ENCODE results near the gene CD72. TPM values are rescaled to one million over a fixed set of nuclear protein-coding genes. Genes with fewer than 3 reads are reported as not detected.
"Not testable (repeated sequence)": the region's sequence is repeated elsewhere in the genome, so short reads cannot be mapped to it uniquely, and the experiment has no call there.

CD72 gene
- polyA plus RNA-seq, 5 donors: 2.5 to 3.9 (median 3.4) TPM

DNA sequence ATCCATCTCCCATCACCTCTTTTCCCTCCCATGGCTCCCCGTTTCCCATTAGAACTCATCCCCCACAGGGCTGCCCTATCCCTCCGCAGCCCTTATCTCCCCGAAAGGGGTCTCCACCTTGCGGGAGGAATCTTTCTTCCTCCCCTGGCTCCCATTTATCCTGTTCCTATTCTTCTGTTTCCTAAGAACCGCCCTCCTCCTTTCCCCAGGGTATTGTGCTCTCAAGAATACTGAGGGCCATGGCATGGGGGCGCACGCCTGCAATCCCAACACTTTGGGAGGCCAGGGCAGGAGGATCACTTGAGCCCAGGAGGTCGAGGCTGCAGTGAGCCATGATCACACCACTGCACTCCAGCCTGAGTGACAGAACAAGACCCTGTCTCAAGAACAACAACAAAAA, 665 bp downstream of the CD72 start:
- no peak for DNase-seq

DNA sequence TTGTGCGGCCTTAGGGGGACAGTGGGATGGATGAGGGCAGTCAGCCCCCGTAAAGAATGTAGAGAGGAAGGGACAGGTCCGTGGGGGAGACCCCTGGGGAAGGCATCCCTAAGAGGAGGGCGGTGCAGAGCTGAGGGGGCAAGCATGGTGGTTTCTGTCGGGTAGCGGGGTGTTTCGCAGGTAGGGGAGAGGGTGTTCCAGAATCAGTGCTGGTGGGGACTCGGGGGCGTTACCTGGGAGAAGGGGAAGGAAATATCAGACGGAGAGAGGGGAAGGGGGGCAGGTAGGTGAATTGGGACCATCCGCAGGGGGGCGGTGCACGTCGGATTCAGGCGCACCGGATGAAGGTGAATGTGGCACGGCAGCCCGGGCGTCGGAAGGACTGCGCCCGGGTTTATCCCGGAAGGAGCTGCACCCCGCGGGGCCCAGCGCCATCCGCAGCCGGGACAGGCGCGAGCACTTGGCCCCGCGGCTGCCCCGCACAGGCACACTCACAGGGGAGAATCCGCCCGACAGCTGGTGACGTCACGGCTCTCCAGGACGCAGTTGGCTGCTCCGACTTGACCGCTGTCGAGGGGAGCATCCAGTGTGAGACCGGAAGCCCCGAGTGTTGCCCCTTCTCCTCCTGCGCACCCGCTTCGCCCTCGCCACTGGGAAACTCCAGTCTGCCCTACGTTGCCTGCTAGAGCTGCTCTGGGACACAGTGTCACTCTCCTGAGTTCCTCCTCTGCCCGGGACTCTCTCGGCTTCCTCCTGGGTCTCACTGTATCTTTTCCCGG, 1.3 kb downstream of the CD72 start:
- peak; percentile 32 to 33 for DNase-seq

DNA sequence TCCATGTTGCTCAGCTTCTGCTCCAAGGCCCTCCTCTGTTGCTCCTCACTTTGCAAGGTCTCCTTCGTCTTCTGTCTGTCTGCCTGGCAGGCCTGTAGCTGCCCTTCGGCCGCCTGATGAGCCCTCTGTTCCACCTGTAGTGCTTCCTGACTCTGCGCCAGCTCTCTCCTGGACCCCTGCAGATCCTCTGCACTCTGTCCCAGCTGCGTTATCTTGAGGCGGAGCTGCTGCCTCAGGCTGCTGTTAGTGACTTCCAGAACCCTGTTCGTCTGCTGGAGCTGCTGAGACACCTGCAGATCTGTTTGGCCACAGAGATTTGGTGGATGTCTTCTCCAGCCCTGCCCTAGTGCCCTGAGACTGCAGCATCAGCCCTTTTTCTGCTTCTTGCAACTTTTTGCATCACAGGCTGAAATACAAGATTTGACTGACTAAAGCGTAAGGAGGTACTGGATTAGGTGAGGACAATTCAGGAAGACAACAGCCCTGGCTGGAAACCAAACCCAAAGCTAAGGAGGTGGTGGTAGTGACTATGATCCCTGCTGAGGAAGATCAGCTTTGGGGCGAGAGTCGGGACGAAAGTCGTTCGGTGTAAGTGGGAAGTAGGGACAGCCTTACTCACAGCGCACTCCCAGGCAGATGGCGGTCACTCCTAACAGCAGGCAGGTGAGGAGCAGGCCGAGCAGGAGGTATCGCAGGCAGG, 2.1 kb downstream of the CD72 start:
- DNase-seq: no peak

GRCh38 chr9:35612843-35613242, 5.4 kb downstream of the CD72 start:
- DNase-seq: no peak

DNA sequence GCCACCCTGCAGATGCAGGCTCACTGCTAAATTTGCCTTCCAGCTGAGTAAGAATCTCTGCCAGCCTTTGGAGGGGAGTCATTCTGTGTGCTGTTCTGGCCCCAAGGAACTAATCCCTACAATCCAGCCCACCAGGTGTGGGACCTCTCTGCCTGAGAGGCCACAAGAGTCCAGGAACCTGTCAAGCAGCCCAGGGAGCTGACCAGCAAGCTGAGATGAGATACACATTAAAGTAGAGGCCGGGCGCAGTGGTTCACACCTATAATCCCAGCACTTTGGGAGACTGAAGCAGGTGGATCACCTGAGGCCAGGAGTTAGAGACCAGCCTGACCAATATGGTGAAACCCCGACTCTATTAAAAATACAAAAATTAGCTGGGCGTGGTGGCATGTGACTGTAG, 6.1 kb downstream of the CD72 start:
- DNase-seq: not testable (repeated sequence)

DNA sequence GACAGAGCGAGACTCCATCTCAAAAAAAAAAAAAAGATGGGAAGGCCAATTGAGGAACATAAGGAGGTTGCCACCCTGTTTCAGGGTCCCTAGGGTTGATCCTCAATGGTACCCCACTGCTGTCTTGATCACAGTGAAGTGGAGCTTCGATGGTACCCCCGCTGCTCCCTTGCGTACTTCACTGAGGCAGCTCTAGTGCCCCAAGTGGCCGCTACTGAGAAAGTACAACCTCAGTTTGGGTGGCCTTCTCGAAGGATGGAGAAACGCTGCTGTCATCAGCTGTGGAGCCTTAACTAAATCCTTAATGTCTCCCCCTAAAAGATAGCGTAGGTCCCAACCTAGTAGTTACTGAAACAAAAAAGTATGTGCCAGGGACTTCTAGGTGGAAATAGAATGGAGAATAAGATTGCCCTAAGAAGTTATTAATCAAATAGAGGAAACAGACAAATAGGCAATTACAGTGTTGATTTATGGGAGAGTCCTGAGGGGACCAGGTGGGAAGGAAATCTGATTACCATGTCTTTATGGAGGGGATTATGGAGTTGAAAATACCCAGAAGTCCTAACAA, 6.9 kb downstream of the CD72 start:
- no peak for DNase-seq

DNA sequence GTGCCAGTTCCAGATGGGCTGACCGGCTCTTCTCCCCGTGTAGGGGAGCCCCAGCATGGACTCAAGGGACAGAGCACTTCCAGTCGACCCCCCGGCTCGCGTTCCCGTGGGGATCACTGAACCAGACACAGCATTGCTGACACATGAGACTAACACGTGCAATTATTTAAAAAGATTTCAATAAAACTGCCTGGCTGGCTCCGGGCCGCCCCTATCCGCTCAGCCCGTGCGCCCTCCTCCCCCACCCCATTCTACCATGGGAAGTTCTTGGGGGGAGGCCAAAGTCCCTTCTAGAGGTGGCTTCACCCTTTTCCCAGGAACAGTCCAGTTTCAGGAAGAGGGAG, 8.4 kb downstream of the CD72 start:
- DNase-seq: no peak

DNA sequence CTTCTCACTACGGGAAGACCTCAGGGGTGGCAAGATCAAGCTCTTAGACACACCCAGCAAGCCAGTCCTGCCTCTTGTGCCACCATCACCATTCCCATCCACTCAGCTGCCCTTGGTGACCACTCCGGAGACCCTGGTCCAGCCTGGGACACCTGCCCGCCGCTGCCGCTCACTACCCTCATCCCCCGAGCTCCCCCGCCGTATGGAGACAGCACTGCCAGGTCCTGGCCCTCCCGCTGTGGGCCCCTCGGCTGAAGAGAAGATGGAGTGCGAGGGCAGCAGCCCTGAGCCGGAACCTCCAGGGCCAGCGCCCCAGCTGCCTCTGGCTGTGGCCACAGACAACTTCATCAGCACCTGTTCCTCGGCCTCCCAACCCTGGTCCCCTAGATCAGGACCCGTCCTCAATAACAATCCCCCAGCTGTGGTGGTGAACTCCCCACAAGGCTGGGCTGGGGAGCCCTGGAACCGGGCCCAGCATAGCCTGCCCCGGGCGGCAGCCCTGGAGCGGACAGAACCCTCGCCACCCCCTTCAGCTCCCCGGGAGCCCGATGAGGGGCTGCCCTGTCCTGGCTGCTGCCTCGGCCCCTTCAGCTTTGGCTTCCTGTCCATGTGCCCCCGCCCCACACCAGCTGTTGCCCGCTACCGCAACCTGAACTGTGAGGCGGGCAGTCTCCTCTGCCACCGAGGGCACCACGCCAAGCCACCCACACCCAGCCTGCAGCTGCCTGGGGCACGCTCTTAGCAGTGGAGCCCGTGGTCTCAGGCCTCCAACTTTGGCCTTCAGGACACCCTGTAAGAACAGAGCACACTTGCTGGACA, 9.0 kb downstream of the CD72 start:
- no peak for DNase-seq

DNA sequence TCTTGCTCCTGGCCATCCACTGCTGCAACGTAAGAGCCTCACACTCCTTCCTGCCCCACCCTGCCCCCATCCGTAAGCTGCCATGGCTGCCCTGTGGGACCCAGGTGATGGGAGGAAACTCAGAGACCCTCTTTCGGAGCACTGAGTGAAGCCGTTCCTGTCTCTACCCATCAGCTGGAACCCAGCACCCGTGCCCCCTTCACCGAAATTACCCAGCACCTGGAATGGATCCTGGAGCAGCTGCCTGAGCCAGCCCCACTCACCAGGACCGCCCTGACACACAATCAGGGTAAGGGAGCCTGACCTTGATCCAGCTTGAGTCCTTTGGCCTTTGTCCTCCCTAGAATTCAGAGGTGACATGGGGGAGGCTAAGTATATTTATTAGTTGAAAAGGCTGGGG, 10.0 kb downstream of the CD72 start:
- DNase-seq: no peak

DNA sequence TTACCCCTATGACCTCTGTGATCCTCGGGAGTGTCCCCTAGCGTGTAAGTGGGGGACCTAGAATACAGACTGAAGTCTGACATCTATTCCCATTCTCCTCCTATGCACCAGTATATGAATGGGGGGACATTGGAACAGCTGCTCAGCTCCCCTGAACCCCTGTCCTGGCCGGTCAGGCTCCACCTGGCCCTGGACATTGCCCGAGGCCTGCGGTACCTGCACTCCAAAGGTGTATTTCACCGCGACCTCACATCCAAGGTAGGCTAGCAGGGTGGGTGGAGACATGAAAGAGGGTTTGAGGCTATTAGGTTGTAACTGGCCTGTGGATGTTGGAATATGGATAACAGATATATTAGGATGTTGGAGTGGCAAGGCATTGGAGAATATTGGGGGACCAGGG, 11.5 kb downstream of the CD72 start:
- DNase-seq: no peak

- DNase-seq: no peak
Measured at GRCh38 chr9:35606138-35606504, 12.1 kb downstream of the CD72 start.

DNA sequence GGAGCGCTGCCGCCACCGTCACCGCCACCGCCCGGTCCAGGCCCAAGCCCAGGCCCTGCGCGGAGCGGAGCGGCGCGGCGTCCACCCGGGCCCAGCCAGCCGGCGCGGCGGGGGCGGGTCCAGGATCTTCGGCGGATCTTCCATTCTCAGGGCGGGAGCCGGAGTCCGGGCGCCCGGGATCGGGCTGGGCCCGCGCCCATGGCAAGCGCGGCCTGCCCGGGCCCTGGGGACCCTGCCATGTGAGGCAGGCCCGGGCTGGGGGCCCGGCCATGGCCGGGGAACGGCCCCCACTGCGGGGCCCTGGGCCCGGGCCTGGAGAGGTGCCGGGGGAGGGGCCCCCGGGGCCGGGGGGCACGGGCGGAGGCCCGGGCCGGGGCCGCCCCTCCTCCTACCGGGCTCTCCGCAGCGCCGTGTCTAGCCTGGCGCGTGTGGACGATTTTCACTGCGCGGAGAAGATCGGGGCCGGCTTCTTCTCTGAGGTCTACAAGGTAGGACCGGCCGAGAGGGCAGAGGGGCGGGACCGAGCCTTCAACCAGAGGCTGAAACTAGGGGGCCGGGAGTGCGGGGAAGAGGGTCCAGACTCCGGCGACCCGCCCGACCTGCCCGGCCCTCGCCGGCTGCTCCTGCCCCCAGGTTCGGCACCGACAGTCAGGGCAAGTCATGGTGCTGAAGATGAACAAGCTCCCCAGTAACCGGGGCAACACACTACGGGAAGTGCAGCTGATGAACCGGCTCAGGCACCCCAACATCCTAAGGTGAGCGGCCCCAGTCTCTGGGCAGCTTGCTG, 12.7 kb downstream of the CD72 start:
- DNase-seq: peak in 1 of 2 donors; percentile 19

DNA sequence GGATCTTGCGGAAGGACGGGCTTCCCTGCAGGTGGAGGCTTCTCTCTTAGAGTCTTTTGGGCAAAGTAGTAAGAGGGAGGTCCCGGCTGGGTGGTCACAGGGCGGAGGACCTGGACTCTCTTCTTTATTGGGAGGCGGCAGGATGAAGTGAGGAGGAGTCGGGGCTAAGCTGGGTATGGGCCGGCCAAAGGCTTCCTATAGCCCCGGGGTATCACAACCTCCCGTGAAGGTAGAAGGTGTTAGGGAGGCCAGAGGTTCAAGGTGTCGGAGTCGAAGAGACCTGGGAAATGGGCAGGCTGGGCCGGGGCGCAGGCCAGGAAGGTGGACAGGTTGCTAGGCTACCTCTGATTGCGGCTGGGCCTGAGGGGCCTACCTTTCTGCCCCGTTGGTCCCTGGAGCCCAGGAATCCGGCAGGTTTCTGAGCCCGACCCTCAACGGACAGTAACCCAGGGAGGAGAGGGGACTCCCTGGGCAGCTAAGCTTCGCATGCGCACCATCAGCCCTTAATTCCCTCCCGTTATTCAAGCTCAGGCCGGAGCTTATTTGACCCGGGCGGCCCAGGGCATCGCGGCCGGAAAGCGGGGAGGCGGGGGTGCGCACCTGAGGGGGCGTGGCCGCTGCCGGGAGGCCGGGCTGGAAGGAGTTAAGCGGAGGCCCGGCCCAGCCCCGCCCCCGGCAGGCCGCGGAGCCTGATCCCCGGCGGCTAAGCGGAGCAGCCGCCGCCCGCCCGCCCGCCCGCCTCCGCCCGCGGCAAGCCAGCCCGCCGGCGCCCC, 13.4 kb downstream of the CD72 start, which contains the start of gene TESK1:
Gene TESK1, plus strand, starts transcription at position 685 of the 773 bp plus-strand sequence. CDS start 358 bp downstream, outside the sequence.
- peak; percentile 50 to 69 for DNase-seq

GRCh38 chr9:35603986-35604577, 14.1 kb downstream of the CD72 start:
- peak; percentile 99 to 100 for DNase-seq

DNA sequence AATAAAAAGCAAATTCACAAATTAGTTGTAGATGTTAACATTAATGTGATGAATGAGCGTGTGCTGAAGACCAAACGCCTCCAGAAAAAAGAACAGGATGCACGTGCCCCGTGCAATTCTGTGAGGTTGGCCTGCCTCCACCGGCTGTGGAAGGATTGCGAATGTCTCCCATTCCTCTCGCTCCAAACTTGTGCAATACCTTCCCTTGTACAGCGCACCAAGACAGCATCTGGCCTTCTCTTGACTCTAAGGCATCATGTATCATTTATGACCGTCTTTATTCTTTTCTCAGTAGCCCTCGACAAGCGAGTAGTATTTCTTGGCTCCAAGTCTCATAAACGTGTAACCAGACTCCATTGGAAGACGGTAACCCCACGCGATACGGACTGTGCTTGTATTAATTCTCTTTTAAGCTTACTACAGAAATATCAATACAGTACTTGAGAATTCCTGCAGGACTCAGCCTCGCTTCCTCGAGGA, 14.7 kb downstream of the CD72 start:
- peak in 1 of 2 donors; percentile 71 for DNase-seq

DNA sequence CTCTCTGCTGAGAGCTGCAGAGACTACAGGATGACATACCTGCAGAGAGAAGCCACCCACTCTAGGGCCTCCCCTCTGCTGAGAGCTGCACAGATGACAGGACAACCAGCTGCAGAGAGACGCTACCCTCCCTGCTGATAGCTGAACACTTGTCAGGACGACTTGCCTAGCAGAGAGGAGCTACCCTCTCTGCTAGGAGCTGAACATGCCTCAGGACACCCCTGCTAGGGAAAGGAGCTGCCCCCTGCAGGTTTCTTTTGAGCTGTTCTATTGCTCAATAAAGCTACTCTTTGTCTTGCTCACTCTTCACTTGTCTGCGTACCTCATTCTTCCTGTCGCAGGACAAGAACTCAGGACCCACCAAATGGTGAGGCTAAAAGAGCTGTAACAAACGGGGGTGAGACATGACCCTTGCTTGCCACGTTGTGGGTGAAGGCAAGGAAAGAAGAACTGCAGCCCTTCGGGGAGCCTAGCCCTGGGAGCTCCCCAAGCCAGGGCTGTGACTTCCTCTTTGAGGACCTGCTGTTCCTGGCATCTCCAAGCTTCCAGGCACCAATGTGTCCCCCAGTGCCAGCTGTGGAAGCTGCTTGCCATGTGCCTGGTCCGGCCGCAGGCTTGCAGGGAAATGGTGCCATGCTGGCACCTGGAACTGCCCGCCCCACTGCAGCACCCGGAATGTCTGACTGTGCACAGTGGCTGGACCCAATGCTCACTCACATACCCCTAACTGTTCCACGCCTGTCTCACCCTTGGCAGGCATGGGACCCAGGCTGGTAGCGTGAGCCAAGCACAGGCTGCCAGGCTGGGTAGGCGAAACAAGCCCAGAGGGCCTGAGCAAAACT, 18.2 kb downstream of the CD72 start:
- DNase-seq: no peak

- no peak for DNase-seq
Measured at GRCh38 chr9:35598866-35599590, 19.2 kb downstream of the CD72 start.

GRCh38 chr9:35596907-35597306, 21.3 kb downstream of the CD72 start:
- DNase-seq: not testable (repeated sequence)

Data from right lung (tissue), 5 donors.